ENCODE data around the gene ASB4. TPM values are rescaled to one million over a fixed set of nuclear protein-coding genes. Genes with fewer than 3 reads are reported as not detected.

Gene ASB4
- total RNA-seq, 4 donors from 2014 or later, result 0.34 to 1.5 TPM; not detected in 2

DNA sequence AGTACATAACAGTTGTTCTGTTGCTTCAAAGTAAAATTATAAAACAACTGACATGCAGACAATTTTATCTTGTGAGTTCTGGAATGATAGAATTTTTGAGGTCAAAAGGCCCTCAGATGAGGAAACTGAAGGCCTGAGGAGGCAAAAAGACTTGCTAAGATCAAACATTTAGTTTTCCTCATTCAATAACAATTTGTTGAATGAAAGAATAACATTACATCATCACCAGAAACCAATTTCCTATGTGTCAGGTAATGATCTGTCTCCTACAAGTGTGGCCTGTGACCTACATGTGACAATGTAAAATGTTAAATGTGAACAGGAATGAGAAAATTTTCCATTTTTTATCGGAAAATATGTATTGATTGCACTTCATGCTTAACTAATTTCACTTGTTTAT, 16.6 kb upstream of the ASB4 start:
- no peaks in the 10 kb centered on the region for H3K36me3 ChIP-seq
- no peak for DNase-seq
- intact Hi-C loops (cut with DNase I; ENCODE audit: low total_unique reads), result no loop called here

DNA sequence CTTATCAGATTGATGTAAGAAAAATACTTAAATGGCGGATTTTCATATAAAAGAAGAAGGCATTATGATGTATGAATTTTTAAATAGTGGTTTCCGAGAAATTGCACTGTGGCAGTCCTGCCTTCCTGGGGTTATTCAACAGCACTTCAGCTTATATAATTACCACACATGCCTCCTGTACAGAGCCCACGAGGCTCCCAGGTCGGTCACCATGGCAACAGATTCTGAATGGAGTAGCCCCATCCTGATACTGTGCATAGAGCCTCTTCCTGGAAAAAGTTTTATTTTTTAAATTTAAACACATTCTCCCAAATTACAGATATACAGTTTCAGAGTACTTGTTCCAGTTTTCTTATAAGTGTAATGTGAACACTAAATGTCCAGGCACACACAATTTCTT, 15.9 kb upstream of the ASB4 start:
- no peaks in the 10 kb centered on the region for H3K4me1 ChIP-seq
- DNase-seq, result no peak
- H3K4me3 ChIP-seq, result no peak overlapping the region
- TF ChIP-seq POLR2A (IDR thresholded peaks at IDR 0.05), result no peak
- TF ChIP-seq, protein P1, sequence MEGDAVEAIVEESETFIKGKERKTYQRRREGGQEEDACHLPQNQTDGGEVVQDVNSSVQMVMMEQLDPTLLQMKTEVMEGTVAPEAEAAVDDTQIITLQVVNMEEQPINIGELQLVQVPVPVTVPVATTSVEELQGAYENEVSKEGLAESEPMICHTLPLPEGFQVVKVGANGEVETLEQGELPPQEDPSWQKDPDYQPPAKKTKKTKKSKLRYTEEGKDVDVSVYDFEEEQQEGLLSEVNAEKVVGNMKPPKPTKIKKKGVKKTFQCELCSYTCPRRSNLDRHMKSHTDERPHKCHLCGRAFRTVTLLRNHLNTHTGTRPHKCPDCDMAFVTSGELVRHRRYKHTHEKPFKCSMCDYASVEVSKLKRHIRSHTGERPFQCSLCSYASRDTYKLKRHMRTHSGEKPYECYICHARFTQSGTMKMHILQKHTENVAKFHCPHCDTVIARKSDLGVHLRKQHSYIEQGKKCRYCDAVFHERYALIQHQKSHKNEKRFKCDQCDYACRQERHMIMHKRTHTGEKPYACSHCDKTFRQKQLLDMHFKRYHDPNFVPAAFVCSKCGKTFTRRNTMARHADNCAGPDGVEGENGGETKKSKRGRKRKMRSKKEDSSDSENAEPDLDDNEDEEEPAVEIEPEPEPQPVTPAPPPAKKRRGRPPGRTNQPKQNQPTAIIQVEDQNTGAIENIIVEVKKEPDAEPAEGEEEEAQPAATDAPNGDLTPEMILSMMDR (IDR thresholded peaks at IDR 0.05), result no peak
- H3K36me3 ChIP-seq, result no peaks in the 10 kb centered on the region
- intact Hi-C loops (cut with DNase I; ENCODE audit: low total_unique reads), result no loop called here
- H3K9me3 ChIP-seq, result no peaks in the 10 kb centered on the region
- no peaks in the 10 kb centered on the region for H3K27me3 ChIP-seq
- H3K27ac ChIP-seq, result no peak overlapping the region

More for the DNA sequence above, 16.6 kb upstream of the ASB4 start:
- no peaks in the 10 kb centered on the region for H3K27me3 ChIP-seq
- H3K27ac ChIP-seq, result no peak overlapping the region
- no peaks in the 10 kb centered on the region for H3K4me1 ChIP-seq
- H3K9me3 ChIP-seq, result no peaks in the 10 kb centered on the region
- no peak for TF ChIP-seq POLR2A (IDR thresholded peaks at IDR 0.05)
- TF ChIP-seq, protein P1 (IDR thresholded peaks at IDR 0.05), result no peak
- H3K4me3 ChIP-seq, result no peak overlapping the region

DNA sequence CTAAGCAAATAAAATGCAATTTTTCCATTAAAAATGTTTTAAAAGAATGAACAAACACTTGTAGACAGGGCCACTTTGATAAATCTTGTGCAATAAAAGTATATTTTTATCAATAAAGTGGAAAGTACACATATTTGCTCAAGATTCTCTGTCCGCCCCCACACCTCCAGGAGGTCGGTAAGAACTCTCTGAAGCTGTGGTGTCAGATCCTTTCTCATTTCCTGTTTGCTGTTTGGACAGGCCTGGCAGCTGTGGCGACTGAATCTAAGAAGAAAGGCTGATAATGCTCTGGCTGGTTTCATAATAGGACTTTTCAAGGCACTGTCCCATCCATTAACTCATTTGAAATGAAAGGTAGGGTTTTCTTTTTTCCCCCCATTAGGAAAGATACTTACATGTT, 15.3 kb upstream of the ASB4 start:
- H3K4me3 ChIP-seq, result no peak overlapping the region
- intact Hi-C loops (cut with DNase I; ENCODE audit: low total_unique reads), result no loop called here
- TF ChIP-seq POLR2A (IDR thresholded peaks at IDR 0.05), result no peak
- TF ChIP-seq, protein P1 (IDR thresholded peaks at IDR 0.05), result no peak
- no peaks in the 10 kb centered on the region for H3K9me3 ChIP-seq
- no peaks in the 10 kb centered on the region for H3K27me3 ChIP-seq
- DNase-seq, result no peak
- H3K4me1 ChIP-seq, result no peaks in the 10 kb centered on the region
- H3K36me3 ChIP-seq, result no peaks in the 10 kb centered on the region
- no peak overlapping the region for H3K27ac ChIP-seq

DNA sequence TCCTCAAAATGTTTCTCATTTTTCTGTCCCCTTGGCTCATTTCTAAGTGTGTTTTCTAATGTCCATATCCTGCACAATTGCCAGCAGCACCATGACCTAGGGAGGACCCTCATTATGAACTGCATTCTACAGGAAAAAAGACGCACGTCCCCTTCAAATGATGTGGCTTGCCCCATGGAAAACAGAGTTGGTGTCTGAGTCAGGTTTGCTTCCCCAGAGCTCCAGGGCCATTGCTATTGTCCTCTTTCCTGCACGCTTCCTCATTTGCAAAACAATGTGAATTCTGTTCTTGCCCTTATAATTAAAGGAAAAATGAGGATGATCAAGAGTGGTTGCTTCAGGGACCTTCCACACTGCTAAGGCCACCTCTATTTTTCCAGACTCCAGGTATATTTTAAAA, 14.7 kb upstream of the ASB4 start:
- no peaks in the 10 kb centered on the region for H3K36me3 ChIP-seq
- intact Hi-C loops (cut with DNase I; ENCODE audit: low total_unique reads), result no loop called here
- TF ChIP-seq, protein P1 (IDR thresholded peaks at IDR 0.05), result no peak
- no peak for TF ChIP-seq POLR2A (IDR thresholded peaks at IDR 0.05)
- H3K9me3 ChIP-seq, result no peaks in the 10 kb centered on the region
- H3K27me3 ChIP-seq, result no peaks in the 10 kb centered on the region
- H3K4me3 ChIP-seq, result no peak overlapping the region
- no peak for DNase-seq
- H3K4me1 ChIP-seq, result no peaks in the 10 kb centered on the region
- no peak overlapping the region for H3K27ac ChIP-seq

DNA sequence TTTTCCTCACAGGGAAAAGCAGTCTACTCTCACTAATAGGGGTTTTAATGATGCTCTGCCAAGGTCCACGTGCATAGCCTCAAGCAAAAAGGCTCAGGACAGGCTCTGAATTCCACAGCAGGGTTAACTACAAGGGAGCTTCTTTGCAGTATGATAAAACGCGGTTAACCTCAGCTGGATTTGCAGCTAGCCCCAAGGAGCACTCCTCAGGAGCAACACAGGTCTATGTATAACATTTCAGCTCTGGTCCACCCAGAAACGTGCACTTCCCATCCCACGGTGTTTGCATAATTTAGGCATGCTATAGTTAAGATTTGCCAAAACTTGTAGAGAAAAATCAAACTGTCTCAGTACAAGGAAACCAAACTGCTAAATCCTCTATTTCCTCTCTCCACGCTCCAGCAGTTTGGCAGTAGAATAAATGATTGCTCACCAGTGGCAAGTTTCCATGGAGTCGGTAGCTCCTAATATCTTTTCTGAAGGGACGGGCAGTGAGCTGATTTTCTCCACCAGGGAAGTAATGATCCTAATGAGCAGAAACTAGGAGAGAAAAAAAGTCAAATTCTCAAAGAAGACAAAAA, 13.1 kb upstream of the ASB4 start:
- Histone ChIP-seq H3K36me3 (no peaks in the 10 kb centered on the region), H3K27me3 (no peaks in the 10 kb centered on the region), H3K4me3 (no peak overlapping the region), H3K4me1 (no peaks in the 10 kb centered on the region), H3K9me3 (no peaks in the 10 kb centered on the region), H3K27ac (no peak overlapping the region)
- DNase-seq, result no peak
- TF ChIP-seq, protein P1 (IDR thresholded peaks at IDR 0.05), result no peak
- TF ChIP-seq POLR2A (IDR thresholded peaks at IDR 0.05), result no peak
- intact Hi-C loops (cut with DNase I; ENCODE audit: low total_unique reads), result no loop called here

All from uterus (tissue), 4 donors.